Keratinocyte (primary cell): ENCODE data around the gene GRIN2C. TPM values are rescaled to one million over a fixed set of nuclear protein-coding genes. Genes with fewer than 3 reads are reported as not detected.

Source experiments
- DNase-seq: peaks from one replicate; pipeline ENCODE4 v3.0.0-alpha.2; 2011; ENCODE audit warnings: low read depth, missing footprints, low spot score
- FAIRE-seq: peaks from 2 replicates; lab custom pipeline; 2011; peaks lifted over from hg19 to GRCh38; lab: Jason Lieb, UNC
- H2AFZ ChIP-seq: 2 replicates; pipeline ENCODE4 v1.6.0; 2012; ENCODE audit warnings: low read length, control low read depth, inconsistent platforms; ENCODE audit not compliant: control insufficient read depth
- H3K27ac ChIP-seq: 2 replicates; pipeline ENCODE4 v1.5.1; 2011; ENCODE audit warnings: low read length; ENCODE audit not compliant: control insufficient read depth, insufficient read depth
- H3K27me3 ChIP-seq: 3 replicates; pipeline ENCODE4 v1.6.0; 2011; ENCODE audit warnings: low read length; ENCODE audit not compliant: control insufficient read depth, insufficient read depth; ENCODE audit errors: extremely low read depth
- H3K36me3 ChIP-seq, 2 experiments: 2 replicates in 1 of 2; 3 replicates in 1 of 2; pipeline ENCODE4 v1.5.1; 2011; ENCODE audit warnings: low read length in 2 of 2, mild to moderate bottlenecking in 1 of 2; ENCODE audit not compliant: control insufficient read depth in 2 of 2, insufficient read depth in 2 of 2; ENCODE audit errors: extremely low read depth in 1 of 2
- H3K4me1 ChIP-seq: 3 replicates; pipeline ENCODE4 v1.5.1; 2011; ENCODE audit warnings: low read length; ENCODE audit not compliant: control insufficient read depth, insufficient read depth; ENCODE audit errors: extremely low read depth
- H3K4me2 ChIP-seq: 3 replicates; pipeline ENCODE4 v1.6.0; 2011; ENCODE audit warnings: low read depth, low read length; ENCODE audit not compliant: control insufficient read depth, insufficient read depth; ENCODE audit errors: extremely low read depth
- H3K4me3 ChIP-seq, 3 experiments: fragments of 200-600 bp in 1 of 3; sonication (generic) in 1 of 3; 2 replicates in 2 of 3; 3 replicates in 1 of 3; pipeline ENCODE4 v1.5.1; 2011 to 2016; ENCODE audit warnings: low read length in 3 of 3, mild to moderate bottlenecking in 3 of 3, control low read depth in 2 of 3, inconsistent platforms in 1 of 3, low read depth in 1 of 3, mixed read lengths in 1 of 3, mixed run types in 1 of 3, moderate library complexity in 1 of 3; ENCODE audit not compliant: control insufficient read depth in 2 of 3, insufficient read depth in 2 of 3; ENCODE audit errors: extremely low read depth in 1 of 3
- H3K79me2 ChIP-seq: 2 replicates; pipeline ENCODE4 v1.6.0; 2012; ENCODE audit warnings: low read length; ENCODE audit not compliant: control insufficient read depth, insufficient read depth
- H3K9ac ChIP-seq: 3 replicates; pipeline ENCODE4 v1.6.0; 2011; ENCODE audit warnings: low read length; ENCODE audit not compliant: control insufficient read depth, insufficient read depth; ENCODE audit errors: extremely low read depth
- H3K9me1 ChIP-seq: 3 replicates; pipeline ENCODE4 v1.6.0; 2011; ENCODE audit warnings: low read length; ENCODE audit not compliant: control insufficient read depth, insufficient read depth; ENCODE audit errors: extremely low read depth
- H3K9me3 ChIP-seq: 2 replicates; pipeline ENCODE4 v1.5.1; 2012; ENCODE audit warnings: low read depth, low read length; ENCODE audit not compliant: control insufficient read depth
- H4K20me1 ChIP-seq: 3 replicates; pipeline ENCODE4 v1.6.0; 2011; ENCODE audit warnings: low read length; ENCODE audit not compliant: control insufficient read depth, insufficient read depth; ENCODE audit errors: extremely low read depth
- EZH2 ChIP-seq: IDR thresholded peaks from one replicate; pipeline ENCODE4 v1.6.1; 2012; ENCODE audit warnings: inconsistent platforms, mild to moderate bottlenecking, low read length, moderate library complexity
- dilution Hi-C: fragments of 300-500 bp; cut with MboI; formaldehyde crosslinking; loops from one replicate; pipeline ENCODE4 v1.7.0; 2020; ENCODE audit warnings: low sequenced_read_pairs; ENCODE audit not compliant: extremely low pct_ligation_motif_present
- polyA plus RNA-seq, 5 experiments: library from polyadenylated mRNA; depleted of rRNA in 3 of 5; stranded (reverse) in 3 of 5; stranded (forward) in 1 of 5; unstranded in 1 of 5; fragments of >200 nt; gene quantifications; 1 replicate in 1 of 5; 2 replicates in 3 of 5; 3 replicates in 1 of 5; pipeline versions ENCODE4 v1.2.1 to v1.2.3, GENCODE V29; 2011 to 2012; ENCODE audit warnings: missing spikeins in 2 of 5, low read depth in 1 of 5, low replicate concordance in 1 of 5
- TF ChIP-seq, protein P1 (sequence below), 3 experiments: IDR thresholded peaks in 1 of 3; conservative IDR thresholded peaks in 1 of 3; optimal IDR thresholded peaks in 1 of 3; 2 replicates in 2 of 3; 3 replicates in 1 of 3; pipeline versions ENCODE3 to v1.5.1; 2011; ENCODE audit warnings: low read length in 3 of 3, mild to moderate bottlenecking in 3 of 3, moderate library complexity in 2 of 3, control low read depth in 1 of 3, inconsistent platforms in 1 of 3; ENCODE audit not compliant: insufficient read depth in 2 of 3; ENCODE audit errors: extremely low read depth in 1 of 3

The GRIN2C gene
- polyA plus RNA-seq, 1 donor (not counting 4 experiments of a cell fraction or from before 2014, with no cell fraction given): not detected

DNA sequence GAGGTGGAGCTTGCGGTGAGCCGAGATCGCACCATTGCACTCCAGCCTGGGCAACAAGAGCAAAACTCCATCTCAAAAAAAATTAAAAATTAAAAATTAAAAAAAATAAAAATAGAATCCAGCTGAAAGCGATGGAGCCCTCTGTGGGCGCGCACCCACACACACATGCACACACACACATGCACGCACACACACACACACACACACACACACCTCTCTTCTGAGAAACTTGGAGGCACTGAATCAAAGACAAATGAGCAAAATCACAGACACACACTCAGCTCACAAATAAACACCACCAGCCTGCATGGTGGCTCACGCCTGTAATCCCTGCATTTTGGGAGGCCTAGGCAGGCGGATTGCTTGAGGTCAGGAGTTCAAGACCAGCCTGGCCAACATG, 43.3 kb upstream of the GRIN2C start:
- no peaks in the 10 kb centered on the region for H3K9me1 ChIP-seq
- no peak overlapping the region for H3K27ac ChIP-seq
- H3K4me1 ChIP-seq: peaks cover 4% of the 10 kb centered on the region
- no peak for TF ChIP-seq EZH2
- TF ChIP-seq, protein P1, sequence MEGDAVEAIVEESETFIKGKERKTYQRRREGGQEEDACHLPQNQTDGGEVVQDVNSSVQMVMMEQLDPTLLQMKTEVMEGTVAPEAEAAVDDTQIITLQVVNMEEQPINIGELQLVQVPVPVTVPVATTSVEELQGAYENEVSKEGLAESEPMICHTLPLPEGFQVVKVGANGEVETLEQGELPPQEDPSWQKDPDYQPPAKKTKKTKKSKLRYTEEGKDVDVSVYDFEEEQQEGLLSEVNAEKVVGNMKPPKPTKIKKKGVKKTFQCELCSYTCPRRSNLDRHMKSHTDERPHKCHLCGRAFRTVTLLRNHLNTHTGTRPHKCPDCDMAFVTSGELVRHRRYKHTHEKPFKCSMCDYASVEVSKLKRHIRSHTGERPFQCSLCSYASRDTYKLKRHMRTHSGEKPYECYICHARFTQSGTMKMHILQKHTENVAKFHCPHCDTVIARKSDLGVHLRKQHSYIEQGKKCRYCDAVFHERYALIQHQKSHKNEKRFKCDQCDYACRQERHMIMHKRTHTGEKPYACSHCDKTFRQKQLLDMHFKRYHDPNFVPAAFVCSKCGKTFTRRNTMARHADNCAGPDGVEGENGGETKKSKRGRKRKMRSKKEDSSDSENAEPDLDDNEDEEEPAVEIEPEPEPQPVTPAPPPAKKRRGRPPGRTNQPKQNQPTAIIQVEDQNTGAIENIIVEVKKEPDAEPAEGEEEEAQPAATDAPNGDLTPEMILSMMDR (optimal IDR thresholded peaks at IDR 0.05 in 1 of 3, IDR thresholded peaks at IDR 0.05 in 1 of 3, conservative IDR thresholded peaks at IDR 0.05 in 1 of 3; ENCODE audit: extremely low read depth in 1 of 3, insufficient read depth in 2 of 3, low read length in 3 of 3): no peak
- H3K9ac ChIP-seq: no peak overlapping the region
- FAIRE-seq: no peak
- dilution Hi-C loops: no loop called here
- H3K4me3 ChIP-seq: no peak overlapping the region
- no peaks in the 10 kb centered on the region for H4K20me1 ChIP-seq
- H2AFZ ChIP-seq: no peak overlapping the region
- no peak for DNase-seq
- H3K4me2 ChIP-seq: no peak overlapping the region
- no peaks in the 10 kb centered on the region for H3K36me3 ChIP-seq
- H3K9me3 ChIP-seq: no peaks in the 10 kb centered on the region
- no peaks in the 10 kb centered on the region for H3K79me2 ChIP-seq
- no peaks in the 10 kb centered on the region for H3K27me3 ChIP-seq

DNA sequence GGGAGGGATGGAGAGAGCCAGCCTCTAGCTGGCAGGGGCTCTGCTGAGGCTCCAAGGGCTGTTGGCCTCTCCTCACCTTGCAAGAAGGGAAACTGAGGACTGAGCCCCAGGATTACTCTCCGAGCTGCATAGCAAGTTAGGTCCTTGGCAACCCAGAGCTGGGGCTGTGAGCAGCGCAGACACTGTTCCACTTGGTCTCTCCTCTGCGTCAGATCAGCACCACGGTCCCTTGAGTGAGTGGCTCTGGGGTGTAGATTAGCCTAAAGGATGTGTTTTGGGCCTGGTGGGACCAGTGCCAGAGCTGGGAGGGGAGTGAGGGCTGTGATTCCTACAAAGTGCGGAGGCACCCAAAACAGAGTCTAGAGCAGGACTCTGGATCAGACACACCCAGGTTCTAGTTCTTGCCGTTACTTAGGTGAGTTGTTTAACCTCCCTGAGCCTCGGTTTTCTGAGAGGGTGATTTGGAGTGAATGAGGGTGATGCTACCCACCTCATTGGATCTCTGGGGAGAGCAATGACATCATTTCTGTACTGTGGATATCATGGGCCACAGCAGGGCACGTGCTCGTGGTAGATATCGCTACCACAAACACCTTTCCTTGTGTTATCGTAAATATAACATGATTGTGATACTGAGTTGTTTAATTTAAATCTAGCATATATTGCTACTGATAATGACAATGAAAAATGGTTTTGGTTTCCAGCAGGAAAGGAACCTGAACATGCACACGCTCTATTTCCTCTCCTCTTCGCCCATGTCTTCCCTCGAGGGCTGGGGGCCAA, 41.9 kb upstream of the GRIN2C start:
- Histone ChIP-seq H3K4me3 (no peak overlapping the region), H3K9me1 (no peaks in the 10 kb centered on the region), H3K9ac (no peak overlapping the region), H3K27me3 (peaks cover 3% of the 10 kb centered on the region), H3K4me1 (peaks cover 4% of the 10 kb centered on the region), H3K36me3 (no peaks in the 10 kb centered on the region), H3K79me2 (no peaks in the 10 kb centered on the region), H2AFZ (no peak overlapping the region), H3K4me2 (no peak overlapping the region), H3K9me3 (no peaks in the 10 kb centered on the region), H4K20me1 (no peaks in the 10 kb centered on the region), H3K27ac (no peak overlapping the region)
- TF ChIP-seq, protein P1 (optimal IDR thresholded peaks at IDR 0.05 in 1 of 3, IDR thresholded peaks at IDR 0.05 in 1 of 3, conservative IDR thresholded peaks at IDR 0.05 in 1 of 3; ENCODE audit: extremely low read depth in 1 of 3, insufficient read depth in 2 of 3, low read length in 3 of 3): no peak
- dilution Hi-C loops: no loop called here
- FAIRE-seq: no peak
- DNase-seq: no peak
